HG03565 (cell line): Measurements from ENCODE around the gene BTBD17.

Experiments
- ATAC-seq: cut with Tn5 transposase; IDR thresholded peaks from one replicate; pipeline ENCODE4 v1.9.1; 2021; ENCODE audit warnings: mild to moderate bottlenecking, moderate library complexity; ENCODE audit not compliant: unreplicated experiment

Gene BTBD17

DNA sequence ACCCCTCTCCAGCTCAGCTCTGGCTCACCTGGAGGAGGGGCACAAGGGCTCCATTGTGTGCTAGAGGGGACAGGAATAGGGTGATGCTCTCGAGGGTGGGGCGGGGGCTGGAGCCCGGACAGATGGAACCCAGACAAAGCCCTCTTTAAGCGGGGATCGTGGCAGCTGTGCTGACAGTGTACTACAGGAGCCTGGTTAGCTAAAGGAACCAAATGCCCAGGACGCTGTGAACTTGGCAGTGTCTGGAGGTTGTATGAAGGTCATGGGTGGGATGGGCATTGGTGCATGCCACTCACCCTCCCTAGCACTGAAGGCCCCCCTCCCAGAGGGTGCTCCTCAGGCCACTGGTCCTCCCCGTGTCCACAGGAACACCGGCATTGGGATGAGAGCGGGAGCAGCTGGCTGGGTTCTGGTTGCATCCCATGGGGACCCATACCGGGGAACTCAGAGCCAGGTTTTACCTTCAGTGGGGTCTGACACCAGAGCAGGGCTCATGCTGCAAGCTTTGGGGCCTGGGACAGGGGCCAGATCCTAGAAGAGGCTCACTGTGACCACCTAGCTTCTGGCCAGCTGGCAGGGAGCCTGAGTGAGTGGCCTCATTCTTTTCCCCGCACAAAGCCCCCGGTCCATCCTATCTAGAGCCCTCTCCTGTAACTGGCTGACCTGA lies 23.7 kb downstream of the BTBD17 start:
- no peak for ATAC-seq

DNA sequence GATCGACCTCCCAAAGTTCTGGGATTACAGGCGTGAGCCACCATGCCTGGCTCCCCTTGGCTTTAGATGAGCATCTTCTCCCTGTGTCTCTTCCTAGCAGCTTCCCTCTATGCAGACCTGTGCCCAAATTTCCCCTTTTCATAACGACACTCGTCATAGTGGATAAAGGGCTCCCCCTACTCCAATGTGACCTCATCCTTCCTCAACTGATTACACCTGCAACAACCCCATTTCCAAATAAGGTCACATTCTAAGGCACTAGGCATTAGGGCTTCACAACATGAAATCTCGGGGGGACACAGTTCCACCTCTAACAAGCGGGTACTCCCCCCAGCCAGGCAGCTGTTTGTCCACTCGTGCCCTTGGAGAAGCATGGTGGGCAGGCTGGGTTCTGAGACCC lies 25.4 kb downstream of the BTBD17 start:
- ATAC-seq, result no peak

DNA sequence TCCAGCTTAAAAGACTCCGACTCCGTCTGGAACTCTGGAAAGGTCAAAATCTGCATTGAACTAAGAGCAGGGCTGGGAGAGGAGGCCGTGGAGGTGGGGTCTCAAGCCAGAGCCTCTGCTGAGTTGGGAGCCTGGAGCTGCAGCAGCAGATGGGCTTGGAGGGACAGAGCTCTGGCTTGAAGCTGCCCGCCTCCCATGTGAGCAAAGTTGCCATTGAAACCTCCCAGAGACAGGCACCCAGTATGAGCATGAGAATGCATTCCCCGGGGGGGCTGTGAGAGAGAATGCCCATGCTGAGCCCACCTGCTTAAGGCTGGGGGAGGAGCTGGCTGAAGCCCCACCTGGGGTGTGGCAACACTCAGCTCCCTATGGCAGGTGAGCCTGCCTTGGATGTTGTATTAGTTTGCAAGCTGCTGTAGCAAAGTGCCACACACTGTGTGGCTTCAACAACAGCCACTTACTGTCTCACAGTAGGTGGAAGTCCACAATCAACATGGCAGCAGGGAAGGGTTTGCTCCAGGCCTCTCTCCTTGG lies 26.1 kb downstream of the BTBD17 start:
- ATAC-seq, result no peak

DNA sequence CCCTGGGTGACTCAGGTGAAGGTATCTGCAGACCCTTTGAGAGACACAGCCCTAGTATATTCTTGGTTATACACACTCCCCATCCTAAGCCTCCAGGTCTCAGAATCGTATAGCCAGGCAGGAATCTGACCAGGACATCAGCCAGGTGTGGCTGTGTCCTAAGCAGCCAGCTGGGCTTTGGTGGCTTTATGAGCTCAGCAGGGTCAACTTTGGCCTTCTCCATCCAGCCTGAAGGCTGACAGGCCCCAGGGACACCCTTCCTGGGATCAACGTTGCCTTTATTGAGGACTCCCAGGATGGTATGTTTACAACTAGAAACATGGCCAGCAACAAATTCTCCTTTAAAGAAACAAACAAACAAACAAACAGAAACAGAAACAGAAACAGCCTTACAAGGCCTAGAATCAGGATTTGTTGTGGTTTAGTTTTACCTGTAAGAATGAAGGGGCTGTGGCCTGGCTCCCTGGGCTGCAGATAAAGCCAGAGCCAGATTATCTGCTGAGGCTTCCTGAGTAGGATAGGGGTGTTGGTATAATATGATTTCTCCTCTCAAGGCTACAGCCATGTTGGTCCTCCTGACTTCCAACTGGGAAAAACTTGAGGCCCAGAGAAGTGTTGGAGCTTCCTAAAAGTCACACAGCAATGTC lies 27.2 kb downstream of the BTBD17 start:
- ATAC-seq, result no peak

DNA sequence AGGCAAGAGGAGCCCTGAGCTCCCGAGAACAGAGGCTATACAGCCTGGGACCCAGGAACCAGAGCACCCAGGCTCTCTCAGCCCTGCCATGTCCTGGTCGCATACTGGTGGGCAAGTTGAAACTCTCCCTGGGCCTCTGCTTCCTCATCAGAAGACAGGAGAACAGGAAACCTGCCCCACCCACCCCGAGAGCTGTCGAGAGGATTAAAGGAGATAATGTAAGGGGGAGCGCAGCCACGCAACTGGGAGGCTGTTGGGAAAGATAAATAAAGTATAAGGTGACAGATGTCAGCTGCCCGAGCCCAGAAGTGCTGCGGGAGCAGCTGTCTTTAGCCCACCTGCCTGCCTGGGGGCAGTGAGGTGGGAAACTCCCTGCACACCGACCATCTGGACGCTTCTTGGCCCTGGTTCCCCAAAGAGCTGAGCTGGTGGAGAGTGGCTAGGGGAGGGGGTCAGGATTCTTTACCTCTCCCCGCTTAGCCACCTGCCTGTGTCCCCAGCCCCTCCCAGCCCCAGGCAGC lies 28.8 kb downstream of the BTBD17 start:
- no peak for ATAC-seq

DNA sequence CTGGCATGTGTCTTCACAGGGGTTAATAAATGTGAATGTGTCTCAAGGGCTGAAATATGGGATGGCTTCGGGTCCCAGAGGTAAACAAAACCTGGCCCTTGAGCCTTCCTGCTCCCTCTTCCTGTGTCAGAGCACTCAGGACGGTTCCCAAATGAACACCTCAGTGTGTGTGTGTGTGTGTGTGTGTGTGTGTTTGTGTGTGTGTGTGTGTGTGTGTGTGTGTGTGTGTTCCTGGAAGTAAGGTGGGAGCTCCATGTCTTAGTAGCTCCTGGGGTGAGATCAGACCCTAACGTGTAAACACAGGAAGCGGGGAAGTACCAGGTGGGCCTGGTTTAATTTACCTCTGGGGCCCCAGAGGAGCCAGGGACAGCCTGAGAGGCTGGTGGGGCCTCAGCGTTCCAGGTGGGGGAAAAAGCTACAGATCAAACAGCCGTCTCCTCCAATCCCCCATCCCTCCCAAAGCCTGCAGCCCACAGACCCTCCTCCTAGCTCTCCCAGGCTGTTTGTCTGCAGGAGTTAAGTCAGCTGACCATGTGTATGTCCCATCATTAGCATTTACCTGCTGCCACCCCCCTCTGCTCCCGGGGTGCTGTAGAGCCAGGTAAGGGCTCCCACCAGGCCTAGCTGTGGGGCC lies 29.5 kb downstream of the BTBD17 start:
- ATAC-seq, result no peak

DNA sequence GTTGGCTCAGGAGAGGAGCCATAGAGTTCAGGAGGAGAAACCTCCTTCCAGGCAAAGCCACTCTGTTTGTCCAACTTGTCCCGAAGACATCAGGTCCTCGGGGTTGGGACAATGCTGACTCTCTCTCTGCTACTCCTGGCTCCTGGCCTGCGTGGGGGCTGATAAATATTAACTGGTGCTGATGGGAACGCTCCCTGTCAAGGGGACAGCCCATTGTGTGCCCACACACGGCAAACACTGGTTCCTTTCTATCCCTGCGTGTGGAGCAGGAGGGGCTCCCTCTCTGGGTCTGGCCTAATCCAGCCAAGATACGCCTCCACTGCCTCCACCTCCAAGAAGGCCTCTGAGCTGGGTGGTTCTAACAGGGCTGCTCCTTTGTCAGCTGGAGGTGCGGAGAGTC lies 31.2 kb downstream of the BTBD17 start:
- no peak for ATAC-seq

DNA sequence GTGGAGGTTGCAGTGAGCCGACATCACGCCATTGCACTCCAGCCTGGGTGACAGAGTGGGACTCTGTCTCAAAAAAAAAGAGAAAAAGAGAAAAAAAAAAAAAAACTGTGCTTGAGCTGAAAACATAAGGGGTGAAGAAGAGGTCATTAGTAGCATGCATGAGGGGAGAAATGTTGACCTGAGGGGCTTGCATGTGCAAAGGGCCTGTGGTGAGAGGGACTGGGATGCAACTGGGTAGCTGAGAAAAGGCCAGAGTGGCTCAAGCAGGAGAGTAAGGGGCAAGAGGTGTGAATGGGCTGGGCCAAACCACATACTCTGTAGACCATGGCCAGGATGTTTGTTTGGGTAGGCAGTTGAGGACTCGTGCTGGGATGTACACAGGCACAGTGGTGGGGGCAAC lies 32.3 kb downstream of the BTBD17 start:
- no peak for ATAC-seq

DNA sequence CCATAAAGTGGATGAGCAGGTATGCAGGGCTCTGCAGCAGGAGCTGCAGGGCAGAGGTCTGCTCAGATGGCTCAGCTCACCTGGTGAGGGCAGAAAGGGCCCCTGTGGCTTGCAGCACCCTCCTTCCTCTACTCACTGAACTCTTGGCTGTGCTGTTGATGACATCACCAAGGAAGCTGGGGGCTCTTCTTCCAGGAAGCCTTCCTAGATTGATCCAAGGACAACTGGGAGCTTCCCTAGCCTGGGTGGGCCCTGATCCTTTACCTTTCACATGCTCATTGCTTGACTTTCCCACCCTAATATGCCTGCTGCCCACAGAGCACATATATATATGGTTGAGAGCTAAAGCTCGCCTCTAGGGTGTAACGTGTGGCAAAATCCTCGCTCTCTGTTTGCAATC lies 33.2 kb downstream of the BTBD17 start:
- no peak for ATAC-seq

DNA sequence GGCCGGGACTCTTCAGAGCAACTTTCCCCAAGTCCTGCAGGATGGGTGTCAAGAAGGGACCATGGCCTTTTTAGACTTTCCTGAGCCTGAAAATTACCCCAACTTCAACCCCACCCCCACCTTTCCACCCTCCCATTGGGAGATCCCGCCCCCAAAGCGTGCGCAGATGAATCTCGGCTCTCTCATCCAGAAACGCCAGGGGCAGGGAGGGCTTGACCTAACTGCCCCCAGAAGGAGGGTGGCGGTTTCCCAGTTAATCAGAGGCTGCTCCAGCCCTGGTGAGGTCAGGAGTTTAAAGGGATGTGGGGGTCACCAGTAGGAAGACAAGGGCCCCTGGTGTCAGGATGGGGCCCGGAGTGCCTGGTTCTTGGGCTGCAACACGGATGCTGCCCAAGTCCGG lies 35.2 kb downstream of the BTBD17 start:
- no peak for ATAC-seq

DNA sequence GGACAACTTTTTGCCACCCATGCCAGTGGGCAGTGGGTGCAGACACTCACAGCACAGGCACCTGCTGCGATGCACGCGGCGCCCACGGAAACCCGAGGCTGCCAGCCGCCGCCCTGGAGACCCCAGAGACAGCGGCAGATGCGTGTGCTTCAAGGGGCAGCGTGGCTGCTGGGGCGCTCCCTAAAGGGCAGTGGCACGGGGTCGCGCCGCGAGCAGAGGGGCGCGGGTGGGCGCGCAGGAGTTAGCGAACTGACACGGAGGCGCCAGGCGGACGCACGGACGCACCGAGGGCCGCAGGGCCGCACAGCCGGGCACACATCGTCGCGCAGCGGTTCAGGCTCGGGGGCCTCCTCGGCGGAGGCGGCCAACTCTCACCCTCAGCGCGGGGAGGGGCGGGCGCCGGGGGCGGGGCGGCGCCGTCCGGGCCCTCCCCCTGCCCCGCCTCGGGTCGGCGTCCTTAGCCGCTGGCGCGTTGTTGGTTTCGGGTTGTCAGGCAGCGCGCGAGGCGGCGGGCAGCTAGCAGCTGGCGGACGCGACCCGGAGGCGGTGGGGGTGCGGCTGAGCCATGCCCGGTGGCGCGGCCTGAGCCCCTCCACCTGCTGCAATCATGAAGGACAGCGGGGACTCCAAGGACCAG lies 35.8 kb downstream of the BTBD17 start, which contains the start of gene KIF19:
Gene KIF19 (plus strand): TSS at position 484 of the 637 bp plus-strand sequence. CDS start 124 bp downstream, at position 608.
- no peak for ATAC-seq

DNA sequence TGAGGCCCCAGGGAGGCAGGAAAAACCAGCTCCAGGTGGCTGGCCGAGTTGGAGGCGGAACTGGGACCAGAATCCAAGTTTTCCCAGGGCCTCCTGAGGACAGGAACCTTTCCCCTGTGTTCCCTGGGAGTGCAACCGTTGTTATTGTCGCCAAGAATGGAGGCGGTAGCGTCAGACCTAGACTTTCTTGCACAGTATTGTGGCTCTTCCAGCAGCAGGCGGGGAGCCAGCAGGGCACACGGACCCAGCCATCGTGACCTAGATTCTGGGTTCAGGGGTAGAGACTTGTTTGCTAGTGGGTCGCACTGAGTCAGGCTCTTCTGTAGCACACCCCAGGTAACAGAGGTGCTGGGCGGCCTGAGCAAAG lies 36.3 kb downstream of the BTBD17 start:
- no peak for ATAC-seq

DNA sequence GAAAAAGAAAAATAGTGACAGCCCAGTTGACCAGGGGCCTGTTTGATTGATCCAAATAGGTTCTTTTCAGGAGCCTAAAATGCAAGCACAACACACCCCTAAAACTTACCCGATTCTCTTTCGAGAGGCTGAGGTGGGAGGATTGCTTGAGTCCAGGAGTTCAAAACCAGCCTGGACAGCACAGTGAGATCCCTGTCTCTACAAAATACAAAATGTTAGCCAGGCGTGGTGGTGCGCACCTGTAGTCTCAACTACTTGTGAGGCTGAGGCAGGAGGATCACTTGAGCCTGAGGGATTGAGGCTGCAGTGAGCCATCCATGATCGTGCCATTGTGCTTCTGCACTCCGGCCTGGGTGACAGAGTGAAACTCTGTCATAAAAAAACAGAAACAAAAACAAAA lies 37.1 kb downstream of the BTBD17 start:
- ATAC-seq, result no peak

DNA sequence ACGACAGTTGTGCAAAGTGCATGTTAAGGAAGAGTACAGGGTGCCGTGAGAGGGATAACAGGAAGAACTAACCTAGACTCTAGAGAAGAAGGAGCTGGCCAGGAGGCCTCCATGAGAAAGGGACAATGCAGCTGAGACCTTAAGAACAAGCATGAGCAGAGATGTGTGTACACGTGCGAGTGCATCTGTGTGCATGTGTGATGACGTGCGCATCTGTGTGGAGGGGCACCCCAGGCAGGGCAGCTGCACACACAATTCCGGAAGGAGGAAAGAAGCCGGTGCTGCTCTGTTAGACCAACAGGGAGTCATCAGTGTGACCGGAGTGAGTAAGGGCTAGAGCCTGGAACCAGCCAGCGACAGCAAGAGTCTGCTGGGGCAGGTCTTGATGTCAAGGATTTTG lies 43.3 kb downstream of the BTBD17 start:
- no peak for ATAC-seq

DNA sequence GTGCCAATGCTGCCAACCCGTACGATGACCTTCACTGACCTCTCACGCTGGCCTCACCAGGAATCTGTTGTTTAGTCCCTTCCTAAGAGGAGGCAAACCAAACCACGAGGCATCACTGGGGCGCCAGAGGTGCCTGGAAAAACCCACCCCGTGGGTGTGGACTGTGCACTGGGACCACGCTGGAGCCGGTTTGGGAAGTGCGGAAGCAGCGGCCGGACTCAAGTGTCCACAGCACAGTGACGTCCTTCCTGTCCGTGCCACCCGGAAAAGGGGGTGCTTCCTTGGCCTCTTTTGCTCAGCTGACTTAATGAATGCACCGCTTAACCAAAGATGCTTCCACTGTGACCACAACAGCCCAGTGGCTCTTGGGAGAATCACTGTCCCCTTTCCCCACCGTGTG lies 44.6 kb downstream of the BTBD17 start:
- ATAC-seq, result no peak

DNA sequence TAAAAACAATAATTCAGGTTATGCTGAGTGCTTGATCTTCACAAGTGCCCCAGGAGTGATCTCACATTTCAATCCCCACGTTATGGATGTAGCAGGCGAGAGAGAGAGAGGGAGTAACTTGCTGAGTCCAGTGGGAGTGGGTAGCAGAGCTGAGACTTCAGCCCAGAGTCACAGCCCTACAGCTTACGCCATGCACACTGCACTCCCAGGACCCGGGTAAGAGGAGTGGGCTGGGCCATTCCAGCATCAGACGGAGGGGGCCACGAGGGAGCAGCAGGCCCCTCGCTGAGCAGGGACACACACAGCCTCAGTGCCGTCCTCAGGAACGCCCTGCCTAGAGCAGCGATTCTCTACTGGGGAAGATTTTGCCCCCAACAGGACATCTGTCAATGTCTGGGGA lies 45.4 kb downstream of the BTBD17 start:
- ATAC-seq, result no peak

DNA sequence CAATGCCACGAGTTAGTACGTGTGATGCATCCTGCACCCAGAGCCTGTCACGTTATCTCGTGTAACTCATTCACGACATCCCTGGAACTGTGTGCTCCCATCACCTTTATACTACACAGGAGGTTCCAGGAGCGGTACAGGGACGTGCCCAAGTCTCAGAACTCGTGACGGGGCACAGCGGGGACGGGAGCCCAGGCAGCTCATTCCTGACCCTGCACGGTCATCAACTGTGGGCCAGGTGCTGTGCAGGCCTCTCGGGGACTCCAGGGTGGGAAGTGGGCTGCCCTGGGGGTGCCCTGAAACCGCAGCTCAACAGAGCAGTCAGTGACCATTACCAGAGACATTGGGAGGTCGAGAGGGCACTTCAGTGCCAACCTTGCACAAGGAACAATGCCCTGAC lies 46.8 kb downstream of the BTBD17 start:
- ATAC-seq, result no peak

DNA sequence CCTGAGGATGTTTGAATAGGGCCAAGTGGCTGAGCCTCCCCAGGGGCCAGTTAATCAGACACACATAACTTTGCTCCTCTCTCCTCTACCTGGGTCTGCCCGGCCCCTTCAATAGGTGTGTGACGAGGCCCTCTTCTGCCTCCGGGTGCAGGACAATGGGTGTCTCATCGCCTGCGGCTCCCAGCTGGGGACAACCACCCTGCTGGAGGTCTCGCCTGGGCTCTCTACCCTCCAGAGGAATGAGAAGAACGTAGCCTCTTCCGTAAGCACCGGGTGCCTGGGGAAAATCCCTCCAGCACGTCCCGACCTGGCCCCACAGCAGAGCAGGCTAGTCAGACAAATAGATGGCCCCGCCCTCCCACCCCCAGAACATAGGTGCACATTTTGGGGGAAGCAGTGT lies 51.8 kb downstream of the BTBD17 start:
- ATAC-seq, result no peak

DNA sequence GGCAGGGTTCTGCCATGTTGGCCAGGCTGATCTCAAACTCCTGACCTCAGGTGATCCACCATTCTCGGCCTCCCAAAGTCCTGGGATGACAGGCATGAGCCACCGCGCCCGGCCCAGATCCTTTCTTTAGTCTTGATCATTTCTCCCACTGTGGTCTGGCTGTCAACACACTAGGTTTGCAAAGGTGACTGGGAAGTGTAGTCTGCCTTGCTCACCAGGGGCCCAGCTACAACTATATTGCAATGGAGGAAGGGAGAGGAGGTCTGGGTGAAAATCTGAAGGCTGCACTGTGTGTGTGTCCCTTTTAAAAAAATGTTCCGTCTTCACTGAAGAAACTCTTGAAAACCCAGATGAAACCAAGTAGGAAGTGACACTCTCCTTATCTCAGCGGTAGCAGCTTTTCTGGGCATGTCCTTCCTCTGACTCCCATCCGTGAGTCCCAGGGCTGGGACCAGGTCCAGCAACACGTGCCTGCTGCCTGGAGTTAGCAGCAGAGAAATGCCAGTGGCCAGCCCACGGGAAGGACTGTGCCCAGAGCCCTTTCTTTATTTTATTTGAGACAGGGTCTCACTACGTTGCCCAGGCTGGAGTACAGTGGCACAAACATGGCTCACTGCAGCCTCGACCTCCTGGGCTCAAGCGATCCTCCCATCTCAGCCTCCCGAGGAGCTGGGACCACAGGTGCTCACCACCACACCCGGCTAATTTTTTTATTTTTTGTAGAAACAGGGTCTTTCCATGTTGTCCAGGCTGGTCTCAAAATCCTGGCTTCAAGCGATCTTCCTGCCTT lies 53.5 kb downstream of the BTBD17 start:
- no peak for ATAC-seq
